Ureter (tissue), 1 donor: ENCODE results near the gene ZNF200. TPM values are rescaled to one million over a fixed set of nuclear protein-coding genes. Genes with fewer than 3 reads are reported as not detected.
"Not testable (repeated sequence)": the region's sequence is repeated elsewhere in the genome, so short reads cannot be mapped to it uniquely, and the experiment has no call there.

Experiments used
- DNase-seq: peaks from one replicate; pipeline ENCODE4 v3.0.0-alpha.2; 2020; ENCODE audit warnings: low spot score
- total RNA-seq: library from RNA; stranded (reverse); gene quantifications from one replicate; pipeline ENCODE4 v1.2.4, GENCODE V29; 2023
- donor health status: DM: yes; HTN: yes; CAD: no.

The ZNF200 gene
- 7.8 TPM for total RNA-seq

DNA sequence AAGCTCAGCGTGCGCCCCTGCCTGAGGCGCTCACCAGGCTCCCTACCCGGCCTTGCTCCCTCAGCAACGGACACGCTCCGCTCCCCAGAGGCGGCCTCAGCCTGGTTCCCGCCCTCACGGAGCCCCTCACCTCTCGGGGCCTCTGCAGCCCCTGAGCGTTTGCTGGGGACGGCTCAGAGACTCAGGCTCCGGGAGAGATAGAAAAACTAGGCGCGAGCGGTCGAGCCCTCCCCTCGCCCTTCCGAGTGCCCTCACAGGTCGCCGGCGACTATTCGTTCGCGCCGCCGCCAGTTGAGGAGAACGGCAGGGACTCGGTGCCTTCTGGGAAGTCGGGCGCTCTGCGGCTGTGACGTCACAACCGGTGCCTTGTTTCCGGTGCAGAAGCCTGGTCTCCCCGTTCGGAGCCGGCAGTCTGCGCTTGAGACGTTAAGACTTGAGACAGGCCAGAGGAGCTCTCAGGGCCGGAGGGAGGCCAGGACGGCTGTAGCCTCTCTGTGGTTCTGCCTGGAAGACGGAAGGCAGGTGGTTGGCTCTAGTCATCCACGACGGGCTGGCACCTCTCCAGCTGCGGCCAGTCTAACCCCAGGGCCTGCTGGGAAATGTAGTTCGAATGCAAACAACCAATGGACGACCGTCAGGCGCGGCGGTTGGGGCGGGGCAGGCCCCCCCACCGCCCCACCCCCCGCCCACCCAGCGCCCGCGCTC lies at the start of gene ZNF200:
Gene ZNF200 (minus strand): TSS at position 302 of the 705 bp plus-strand sequence. CDS start 1,403 bp downstream, outside the sequence.
- DNase-seq, result peak; percentile 96

DNA sequence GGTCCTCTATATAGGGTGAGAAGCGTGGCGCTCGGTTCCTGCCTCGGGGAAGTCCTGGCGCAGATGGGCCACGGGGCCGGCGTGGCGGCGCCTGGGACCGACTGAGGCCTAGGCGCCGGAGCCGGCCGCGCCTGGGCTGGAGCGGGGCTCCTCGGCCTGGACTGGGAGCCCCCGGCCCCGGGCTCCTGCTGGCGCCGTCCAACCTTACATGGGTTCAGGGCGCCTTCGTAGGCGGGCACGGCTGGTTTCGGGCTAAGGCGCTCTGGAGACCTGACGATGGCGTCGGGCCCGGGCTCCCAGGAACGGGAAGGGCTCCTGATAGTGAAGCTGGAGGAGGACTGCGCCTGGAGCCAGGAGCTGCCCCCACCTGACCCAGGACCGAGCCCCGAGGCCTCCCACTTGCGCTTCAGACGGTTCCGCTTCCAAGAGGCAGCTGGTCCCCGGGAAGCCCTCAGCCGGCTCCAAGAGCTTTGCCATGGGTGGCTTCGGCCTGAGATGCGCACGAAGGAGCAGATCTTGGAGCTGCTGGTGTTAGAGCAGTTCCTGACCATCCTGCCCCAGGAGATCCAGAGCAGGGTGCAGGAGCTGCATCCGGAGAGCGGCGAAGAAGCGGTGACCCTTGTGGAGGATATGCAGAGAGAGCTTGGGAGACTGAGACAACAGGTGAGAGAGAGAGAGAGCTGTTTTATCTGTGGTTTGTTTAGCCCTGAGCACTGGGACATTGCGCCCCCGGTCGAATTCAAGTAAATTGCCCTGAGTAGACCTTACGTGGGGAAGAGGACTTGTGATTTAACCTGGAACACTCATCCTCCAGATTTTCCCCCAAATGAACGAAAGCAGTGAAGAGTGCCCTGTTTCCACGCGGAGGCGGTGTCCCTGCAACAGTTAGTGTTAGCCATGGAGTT lies 48.8 kb upstream of the ZNF200 start:
- DNase-seq, result no peak

DNA sequence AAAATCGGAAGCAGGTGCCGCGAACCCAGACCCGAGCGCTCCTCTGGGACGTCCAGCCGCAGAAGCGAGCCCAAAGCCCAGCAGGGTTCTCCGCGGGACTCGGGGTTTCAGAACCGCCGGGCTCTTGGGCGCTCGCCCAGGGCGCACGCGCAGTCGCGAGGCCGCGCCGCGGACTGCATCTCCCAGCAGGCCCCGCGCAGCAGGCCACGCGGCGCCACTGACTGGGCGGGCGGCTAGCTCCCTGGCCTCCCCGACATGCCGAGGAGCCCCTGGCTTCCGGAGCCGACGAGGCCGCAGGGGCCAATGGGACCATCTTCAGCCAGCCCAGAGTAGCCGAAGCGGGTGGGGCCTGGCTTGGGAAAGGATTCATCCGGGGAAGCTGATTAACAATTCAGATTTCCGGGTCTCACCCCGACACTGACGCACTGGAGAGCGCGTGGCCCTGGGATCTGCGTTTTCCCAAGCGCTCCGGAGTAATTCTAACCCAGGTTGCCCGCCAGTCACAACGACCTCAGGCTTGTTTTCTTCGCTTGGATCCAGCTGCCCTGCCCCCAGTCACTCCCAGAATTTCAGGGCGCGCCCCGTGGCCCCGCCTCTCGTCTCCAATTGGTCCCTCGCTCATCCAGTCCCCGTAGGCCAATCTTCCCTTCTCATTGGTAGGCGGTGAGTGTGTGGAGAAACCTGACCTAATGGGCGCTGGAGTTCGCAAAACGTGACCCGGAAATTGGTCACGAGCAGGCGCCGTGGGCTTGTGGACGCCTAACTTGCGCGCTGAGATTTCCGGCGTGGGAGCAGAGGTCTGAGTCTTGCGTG lies 48.0 kb upstream of the ZNF200 start, which contains the start of gene ZNF263:
Gene ZNF263 (plus strand): TSS at position 762 of the 813 bp plus-strand sequence. CDS start 328 bp downstream, outside the sequence.
- peak; percentile 98 for DNase-seq

DNA sequence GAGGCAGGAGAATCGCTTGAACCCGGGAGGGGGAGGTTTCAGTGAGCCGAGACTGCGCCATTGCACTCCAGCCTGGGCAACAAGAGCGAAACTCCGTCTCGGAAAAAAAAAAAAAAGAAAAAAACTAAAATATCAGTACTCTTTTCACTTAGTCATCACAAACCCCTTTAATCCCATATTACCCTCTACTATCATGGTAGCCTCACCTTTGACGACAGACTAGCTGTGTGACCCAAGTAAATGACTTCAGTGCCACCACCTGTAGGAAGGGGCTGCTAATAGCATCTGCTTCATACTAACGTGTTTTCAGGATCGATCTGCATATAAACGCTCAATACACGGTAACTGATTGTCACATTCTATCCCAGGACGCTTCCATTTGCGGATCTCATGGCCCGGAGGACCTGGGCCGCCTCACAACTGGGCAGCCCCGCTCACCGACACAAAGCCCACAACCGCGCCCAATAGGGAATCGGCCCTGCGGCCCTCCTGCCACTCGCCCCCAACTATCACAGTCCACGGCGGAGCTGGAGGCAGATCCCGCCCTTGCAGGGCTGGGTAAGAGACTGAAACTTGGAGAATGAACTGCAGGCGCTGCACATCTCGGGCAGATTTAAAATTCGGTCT lies 47.3 kb upstream of the ZNF200 start:
- DNase-seq, result no peak

GRCh38 chr16:3281222-3281820 lies 46.4 kb upstream of the ZNF200 start:
- DNase-seq, result no peak

DNA sequence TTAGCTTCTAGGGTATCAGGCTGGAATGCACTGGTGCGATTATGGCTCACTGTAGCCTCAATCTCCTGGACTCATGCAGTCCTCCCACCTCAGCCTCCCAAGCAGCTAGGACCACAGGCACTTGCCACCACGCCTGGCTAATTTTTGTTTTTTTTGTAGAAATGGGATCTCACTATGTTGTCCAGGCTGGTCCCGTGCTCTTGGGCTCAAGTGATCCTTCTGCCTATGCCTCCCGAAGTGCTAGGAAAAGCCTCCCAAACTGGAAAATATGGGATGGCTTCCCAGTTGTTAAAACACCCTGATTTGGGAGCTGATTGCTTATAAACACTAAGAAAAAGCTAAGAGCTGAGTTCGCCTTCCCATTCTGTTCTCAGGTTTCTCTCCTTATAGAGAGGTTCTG lies 41.7 kb upstream of the ZNF200 start:
- DNase-seq, result no peak

GRCh38 chr16:3274947-3275346 lies 40.0 kb upstream of the ZNF200 start:
- no peak for DNase-seq

GRCh38 chr16:3274490-3274889 lies 39.5 kb upstream of the ZNF200 start:
- no peak for DNase-seq

DNA sequence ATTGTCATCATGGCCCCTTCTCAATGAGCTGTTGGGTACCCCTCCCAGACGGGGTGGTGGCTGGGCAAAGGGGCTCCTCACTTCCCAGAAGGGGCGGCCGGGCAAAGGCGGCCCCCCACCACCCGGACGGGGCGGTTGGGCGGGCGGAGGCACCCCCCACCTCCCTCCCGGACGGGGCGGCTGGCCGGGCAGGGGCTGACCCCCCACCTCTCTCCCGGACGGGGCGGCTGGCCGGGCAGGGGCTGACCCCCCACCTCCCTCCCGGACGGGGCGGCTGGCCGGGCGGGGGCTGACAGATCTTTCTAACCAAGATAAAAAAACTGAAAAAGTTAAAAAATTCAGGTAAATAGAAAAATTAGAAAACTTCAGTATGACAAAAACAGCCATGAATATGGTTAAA lies 36.3 kb upstream of the ZNF200 start:
- not testable (repeated sequence) for DNase-seq

DNA sequence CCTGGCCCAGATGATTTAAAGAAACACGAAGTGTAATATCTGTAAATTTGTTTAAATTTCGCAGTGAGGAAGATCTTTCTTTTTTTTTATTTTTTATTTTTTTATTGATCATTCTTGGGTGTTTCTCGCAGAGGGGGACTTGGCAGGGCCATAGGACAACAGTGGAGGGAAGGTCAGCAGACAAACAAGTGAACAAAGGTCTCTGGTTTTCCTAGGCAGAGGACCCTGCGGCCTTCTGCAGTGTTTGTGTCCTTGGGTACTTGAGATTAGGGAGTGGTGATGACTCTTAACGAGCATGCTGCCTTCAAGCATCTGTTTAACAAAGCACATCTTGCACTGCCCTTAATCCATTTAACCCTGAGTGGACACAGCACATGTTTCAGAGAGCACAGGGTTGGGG lies 35.8 kb upstream of the ZNF200 start:
- not testable (repeated sequence) for DNase-seq

DNA sequence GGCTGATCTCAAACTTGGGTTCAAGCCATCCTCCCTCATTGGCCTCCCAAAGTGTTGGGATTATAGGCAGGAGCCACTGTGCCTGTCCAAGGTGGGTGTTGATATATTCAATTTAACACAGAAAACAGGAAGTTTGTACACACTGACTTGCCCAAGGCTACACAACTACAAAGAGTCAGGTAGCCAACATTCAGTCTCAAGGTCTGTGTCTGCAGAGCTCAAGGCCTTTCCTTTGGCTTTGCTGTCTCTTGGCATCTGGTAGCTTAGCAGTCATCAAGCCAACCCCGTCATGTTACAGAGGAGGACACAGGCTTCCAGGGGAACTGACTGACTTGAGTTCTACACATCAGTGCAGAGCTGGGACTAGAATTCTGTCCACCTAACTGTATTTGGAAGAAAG lies 33.3 kb upstream of the ZNF200 start:
- no peak for DNase-seq

DNA sequence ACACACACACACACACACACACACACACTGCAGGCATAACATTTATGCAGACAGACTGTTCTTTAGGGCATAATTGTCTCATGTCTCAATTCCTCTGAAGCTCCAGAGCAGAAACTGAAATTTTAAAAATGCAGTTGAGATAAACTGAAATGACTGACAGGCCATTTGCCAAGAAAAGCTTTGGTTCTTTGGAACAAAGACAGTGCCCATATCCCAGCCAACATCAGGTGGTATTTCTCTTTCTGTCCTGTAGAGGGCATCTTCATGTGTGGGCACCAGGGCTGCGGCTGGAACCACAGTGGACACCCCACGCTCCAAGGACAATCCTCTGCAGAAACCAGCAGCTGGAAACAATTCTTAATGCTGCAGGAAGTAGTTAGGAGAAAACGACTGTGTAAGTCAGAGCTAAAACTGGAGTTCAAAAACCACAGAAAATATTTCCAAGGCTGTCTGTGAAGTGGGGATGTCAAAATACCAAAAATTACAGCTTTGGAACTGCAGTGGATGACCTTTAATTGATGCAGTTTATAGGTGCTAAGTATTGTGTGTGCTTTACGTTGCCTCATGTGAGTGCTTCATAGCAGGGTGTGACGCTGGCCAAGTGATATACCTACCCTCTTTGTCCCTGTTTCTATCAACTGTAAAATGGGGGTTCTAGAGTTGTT lies 32.0 kb upstream of the ZNF200 start:
- no peak for DNase-seq

GRCh38 chr16:3264137-3265036 lies 29.4 kb upstream of the ZNF200 start:
- DNase-seq, result peak; percentile 98

- DNase-seq, result no peak
Observed at GRCh38 chr16:3262517-3262916, 27.6 kb upstream of the ZNF200 start.

GRCh38 chr16:3259836-3260235 lies 24.9 kb upstream of the ZNF200 start:
- no peak for DNase-seq

GRCh38 chr16:3256866-3257465 lies 22.0 kb upstream of the ZNF200 start:
- no peak for DNase-seq

DNA sequence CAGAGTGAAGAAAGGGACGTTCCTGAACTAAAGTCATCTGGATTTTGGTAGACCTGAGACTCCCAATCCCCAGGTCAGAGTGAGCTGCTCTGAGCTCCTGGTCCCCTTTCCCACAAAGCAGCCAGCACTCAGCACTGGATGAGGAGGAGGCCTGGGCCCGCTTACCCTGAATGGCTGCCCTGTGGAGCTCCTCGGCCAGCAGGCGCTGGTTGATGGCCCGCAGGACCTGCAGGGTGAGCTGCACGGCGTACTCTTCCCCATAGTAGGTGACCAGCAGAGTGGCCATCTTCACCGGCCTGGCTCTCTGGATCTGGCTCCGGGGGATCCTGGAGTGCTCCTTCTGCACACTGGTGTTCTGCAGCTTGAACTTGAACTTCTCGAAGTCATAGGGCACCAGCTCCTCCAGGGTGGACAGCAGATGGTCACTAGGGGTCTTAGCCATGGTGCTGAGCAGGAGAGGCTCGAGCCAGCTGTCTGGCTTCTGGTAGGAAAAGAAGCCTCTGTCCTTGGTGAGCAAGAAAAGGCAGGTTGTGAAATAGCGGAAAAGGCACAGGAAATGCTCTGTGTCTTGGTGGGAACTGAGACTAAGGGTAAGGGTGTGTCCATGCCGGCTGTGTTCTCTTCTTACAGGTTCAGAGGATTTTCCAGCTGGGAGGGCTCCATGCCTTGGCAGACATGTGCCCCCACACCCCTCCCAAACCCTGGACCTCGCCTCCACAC lies 21.3 kb upstream of the ZNF200 start, which contains the start of gene MEFV:
Gene MEFV (minus strand): TSS at position 488 of the 720 bp plus-strand sequence. CDS start 46 bp downstream, at position 442.
- DNase-seq, result no peak

DNA sequence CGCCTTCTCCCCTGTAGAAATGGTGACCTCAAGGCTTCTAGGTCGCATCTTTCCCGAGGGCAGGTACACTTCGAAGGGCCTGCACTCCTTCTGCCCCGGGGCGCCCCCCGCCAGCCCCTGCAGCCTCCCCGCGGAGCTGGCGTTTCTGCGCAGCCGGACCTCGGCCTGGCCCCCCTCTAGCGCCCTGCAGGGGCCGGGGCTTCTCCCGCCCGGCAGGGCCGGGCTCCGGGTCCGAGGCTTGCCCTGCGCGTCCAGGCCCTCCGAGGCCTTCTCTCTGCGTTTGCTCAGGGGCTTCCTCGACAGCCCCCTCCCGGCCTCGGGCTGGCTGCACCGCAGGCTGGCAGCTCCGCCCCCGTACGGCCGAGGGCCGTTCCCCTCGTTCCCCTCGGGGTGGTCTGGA lies 19.4 kb upstream of the ZNF200 start:
- no peak for DNase-seq
